GM12873 (cell line): ENCODE data around the gene PTP4A1.

Experiments used
- TF ChIP-seq, protein P1 (sequence below): IDR thresholded peaks from 2 replicates; pipeline ENCODE4 v1.5.1; 2012; ENCODE audit warnings: low read depth, mild to moderate bottlenecking, moderate library complexity, low read length, control low read depth; ENCODE audit not compliant: insufficient read depth; ENCODE audit errors: missing control alignments

Gene PTP4A1

DNA sequence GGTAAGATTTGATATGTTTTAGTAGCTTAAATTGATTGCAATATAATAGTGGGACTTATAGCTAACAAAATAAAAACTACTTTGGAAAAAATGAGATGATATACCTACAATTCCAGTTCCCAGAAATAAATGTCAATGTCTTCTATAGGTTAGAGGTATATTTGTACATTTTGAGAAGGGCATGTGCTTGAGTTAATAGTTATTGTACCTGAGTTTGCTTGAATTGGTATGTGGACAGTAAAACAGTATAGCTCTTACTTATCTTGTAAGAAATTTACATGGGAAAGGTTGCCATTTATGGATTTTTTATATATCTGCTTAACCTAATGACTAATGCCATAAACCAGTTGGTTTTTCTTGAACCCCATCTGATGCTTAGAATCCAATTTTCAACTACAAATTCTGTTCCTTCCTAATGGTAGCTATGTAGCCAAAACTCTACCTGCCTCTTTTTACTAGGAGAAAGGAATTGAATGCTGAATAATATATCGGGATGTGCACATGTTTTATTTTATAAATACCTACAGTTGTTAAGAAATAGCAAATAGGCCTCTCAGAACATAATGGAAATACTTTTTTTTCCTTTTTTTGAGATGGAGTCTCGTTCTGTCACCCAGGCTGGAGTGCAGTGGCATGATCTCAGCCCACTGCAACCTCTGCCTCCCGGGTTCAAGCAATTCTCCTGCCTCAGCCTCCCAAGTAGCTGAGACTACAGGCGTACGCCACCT lies 4.9 kb downstream of the PTP4A1 start:
- TF ChIP-seq, protein P1, sequence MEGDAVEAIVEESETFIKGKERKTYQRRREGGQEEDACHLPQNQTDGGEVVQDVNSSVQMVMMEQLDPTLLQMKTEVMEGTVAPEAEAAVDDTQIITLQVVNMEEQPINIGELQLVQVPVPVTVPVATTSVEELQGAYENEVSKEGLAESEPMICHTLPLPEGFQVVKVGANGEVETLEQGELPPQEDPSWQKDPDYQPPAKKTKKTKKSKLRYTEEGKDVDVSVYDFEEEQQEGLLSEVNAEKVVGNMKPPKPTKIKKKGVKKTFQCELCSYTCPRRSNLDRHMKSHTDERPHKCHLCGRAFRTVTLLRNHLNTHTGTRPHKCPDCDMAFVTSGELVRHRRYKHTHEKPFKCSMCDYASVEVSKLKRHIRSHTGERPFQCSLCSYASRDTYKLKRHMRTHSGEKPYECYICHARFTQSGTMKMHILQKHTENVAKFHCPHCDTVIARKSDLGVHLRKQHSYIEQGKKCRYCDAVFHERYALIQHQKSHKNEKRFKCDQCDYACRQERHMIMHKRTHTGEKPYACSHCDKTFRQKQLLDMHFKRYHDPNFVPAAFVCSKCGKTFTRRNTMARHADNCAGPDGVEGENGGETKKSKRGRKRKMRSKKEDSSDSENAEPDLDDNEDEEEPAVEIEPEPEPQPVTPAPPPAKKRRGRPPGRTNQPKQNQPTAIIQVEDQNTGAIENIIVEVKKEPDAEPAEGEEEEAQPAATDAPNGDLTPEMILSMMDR, result no peak

DNA sequence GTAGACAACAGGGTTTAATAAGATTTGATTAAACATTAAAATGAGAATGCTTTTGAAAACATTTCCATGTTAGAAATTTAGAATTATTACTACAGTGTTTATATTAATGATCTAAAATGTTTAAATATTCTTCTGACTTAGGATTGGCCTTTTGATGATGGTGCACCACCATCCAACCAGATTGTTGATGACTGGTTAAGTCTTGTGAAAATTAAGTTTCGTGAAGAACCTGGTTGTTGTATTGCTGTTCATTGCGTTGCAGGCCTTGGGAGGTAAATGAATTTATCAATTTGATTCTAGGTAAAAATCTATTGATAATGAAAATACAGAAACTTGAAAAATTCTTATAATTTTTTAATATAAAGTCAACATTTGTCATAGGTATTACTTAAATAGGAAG lies 6.5 kb downstream of the PTP4A1 start:
- TF ChIP-seq, protein P1, result no peak

DNA sequence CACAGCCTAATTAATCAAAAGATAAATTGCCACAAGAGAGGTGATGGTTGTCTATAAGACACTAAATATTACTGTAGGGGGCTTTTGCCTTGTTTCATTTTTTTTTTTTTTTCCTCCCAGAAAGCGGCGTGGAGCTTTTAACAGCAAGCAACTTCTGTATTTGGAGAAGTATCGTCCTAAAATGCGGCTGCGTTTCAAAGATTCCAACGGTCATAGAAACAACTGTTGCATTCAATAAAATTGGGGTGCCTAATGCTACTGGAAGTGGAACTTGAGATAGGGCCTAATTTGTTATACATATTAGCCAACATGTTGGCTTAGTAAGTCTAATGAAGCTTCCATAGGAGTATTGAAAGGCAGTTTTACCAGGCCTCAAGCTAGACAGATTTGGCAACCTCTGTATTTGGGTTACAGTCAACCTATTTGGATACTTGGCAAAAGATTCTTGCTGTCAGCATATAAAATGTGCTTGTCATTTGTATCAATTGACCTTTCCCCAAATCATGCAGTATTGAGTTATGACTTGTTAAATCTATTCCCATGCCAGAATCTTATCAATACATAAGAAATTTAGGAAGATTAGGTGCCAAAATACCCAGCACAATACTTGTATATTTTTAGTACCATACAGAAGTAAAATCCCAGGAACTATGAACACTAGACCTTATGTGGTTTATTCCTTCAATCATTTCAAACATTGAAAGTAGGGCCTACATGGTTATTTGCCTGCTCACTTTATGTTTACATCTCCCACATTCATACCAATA lies 7.8 kb downstream of the PTP4A1 start:
- TF ChIP-seq, protein P1, result no peak

DNA sequence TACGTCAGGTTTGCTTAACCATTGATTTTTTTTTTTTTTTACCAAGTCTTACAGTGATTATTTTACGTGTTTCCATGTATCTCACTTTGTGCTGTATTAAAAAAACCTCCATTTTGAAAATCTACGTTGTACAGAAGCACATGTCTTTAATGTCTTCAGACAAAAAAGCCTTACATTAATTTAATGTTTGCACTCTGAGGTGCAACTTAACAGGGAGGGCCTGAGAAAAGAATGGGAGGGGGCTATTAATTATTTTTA lies 8.4 kb downstream of the PTP4A1 start:
- TF ChIP-seq, protein P1, result no peak

DNA sequence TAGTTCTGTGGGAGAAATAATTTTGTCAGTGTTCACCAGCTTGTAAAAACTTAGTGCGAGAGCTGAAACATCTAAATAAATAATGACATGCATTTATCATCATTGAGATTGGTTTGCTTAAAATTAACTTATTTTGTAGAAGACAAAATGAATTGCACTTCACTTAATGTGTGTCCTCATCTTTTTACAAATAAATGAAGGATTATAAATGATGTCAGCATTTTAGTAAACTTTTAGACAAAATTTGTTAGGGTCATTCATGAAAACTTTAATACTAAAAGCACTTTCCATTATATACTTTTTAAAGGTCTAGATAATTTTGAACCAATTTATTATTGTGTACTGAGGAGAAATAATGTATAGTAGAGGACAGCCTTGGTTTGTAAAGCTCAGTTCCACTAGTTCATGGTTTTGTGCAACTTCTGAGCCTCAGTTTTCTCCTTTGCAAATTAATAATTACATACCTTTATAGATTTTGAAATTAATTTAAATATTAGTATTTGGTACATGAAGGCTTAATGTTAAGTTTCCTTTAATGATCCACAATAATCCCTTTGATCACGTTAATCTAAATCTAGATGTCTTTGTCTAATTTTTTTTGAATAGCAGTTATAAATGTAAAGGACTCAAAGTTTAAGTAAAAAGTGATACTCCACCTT lies 9.2 kb downstream of the PTP4A1 start:
- TF ChIP-seq, protein P1, result no peak

DNA sequence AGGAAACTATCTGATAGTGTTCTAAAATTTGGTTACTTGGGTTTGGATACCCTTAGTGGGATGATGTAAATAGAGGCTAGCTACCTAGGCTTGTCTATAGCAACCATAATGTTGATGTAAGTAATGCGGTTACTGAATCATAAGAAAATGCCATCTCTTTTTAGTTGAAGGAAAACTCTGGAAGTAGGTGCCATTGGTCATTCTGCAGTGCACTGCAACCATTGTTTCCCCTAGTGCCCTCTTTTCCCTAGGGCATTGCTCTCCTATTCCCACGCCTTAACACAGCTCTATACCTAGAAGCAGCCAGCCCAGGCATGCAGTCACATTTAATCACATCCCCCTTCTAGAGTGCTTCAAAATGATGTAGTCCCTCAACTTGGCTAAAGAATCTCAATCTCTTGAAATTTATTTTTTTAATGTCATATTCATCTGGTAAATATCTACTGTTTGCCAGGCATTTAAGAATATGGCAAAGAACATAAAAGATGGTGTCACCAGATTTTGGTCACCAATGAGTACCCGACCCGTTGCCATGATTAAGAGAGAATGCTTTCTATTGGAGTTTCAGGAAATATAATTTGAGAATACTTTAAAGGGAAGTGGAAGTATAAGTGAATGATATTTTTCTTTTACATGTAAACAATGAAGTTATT lies 10.4 kb downstream of the PTP4A1 start:
- TF ChIP-seq, protein P1, result no peak

DNA sequence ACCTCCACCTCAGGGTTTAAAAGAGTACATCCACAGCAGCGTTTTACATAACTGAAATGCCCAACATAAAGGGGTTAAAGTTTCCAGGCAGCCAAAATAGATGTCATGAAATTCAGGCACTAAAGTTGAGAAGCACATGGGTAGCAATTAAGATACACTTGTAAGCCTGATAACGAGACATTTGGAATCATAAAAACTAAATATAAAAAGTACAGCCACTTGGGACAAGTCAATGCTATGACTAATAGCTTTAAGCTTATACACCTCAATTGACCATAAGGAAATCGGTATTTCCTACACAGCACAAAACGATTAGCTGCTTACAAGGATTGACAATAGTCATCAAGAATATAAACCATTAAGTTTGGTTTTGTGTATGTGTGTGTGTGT lies 11.8 kb downstream of the PTP4A1 start:
- TF ChIP-seq, protein P1, result no peak
